ENCODE measurements around the gene RSPH1. TPM values are rescaled to one million over a fixed set of nuclear protein-coding genes. Genes with fewer than 3 reads are reported as not detected.

Gene RSPH1
- total RNA-seq, 1 experiment from 2014 or later = 1.5 TPM

- Histone ChIP-seq H3K79me2 (ENCODE audit: insufficient read depth, low read length) (no peaks in the 10 kb centered on the region), H3K9me3 (ENCODE audit: control insufficient read depth in 1 of 2, insufficient read depth in 1 of 2, low read depth in 1 of 2, low read length in 2 of 2) (no peaks in the 10 kb centered on the region), H3K27ac (ENCODE audit: low read depth, low read length) (no peak overlapping the region), H2AFZ (ENCODE audit: low read depth, low read length, poor library complexity, severe bottlenecking) (no peak overlapping the region), H3K9me2 (ENCODE audit: insufficient read depth) (no peaks in the 10 kb centered on the region), H3K9ac (ENCODE audit: low read length) (no peak overlapping the region), H3K4me1 (ENCODE audit: control insufficient read depth in 1 of 2, insufficient read depth in 2 of 2, low read length in 2 of 2) (peaks cover 0 to 5% of the 10 kb centered on the region in 2 experiments; a peak in 1 of 4 replicates), H4K20me1 (ENCODE audit: insufficient read depth) (no peaks in the 10 kb centered on the region), H3K4me2 (ENCODE audit: low read length) (no peak overlapping the region), H3K27me3 (ENCODE audit: insufficient read depth, low read length) (no peaks in the 10 kb centered on the region), H3K36me3 (ENCODE audit: control insufficient read depth in 1 of 2, insufficient read depth in 2 of 2, low read length in 2 of 2) (no peaks in the 10 kb centered on the region), H3K4me3 (replicated peaks in 1 of 2; ENCODE audit: low read depth in 1 of 2, low read length in 2 of 2) (no peak overlapping the region)
- ChIA-PET POLR2A (no interaction called here), CTCF (no interaction called here), RAD21 (ENCODE audit: low non-redundant PET in 1 of 2, low total read pairs in 2 of 2, uncharacterized antibody in 2 of 2, unreplicated experiment in 2 of 2) (no interaction called here)
- no TSS peak for BruUV-seq (replicated peaks)
- no peak for ATAC-seq
- TF ChIP-seq EZH2 (IDR thresholded peaks at IDR 0.05) (no peak), REST (IDR thresholded peaks at IDR 0.05; ENCODE audit: low read depth) (no peak), CEBPB (IDR thresholded peaks at IDR 0.05; ENCODE audit: low read depth) (no peak), CBX3 (IDR thresholded peaks at IDR 0.05; ENCODE audit: low read depth) (no peak), ELF1 (IDR thresholded peaks at IDR 0.05; ENCODE audit: borderline replicate concordance, low read depth) (no peak), MAX (IDR thresholded peaks at IDR 0.05) (no peak), EGR1 (IDR thresholded peaks at IDR 0.05; ENCODE audit: low read depth) (no peak), YY1 (IDR thresholded peaks at IDR 0.05; ENCODE audit: extremely low read depth, insufficient replicate concordance, low read depth, low read length) (no peak), ZFX (IDR thresholded peaks at IDR 0.05) (no peak), ATF3 (IDR thresholded peaks at IDR 0.05) (no peak)
- intact Hi-C loops (cut with micrococcal nuclease) = no loop called here
- no peak for DNase-seq (ENCODE audit: low read depth, low spot score)
These were observed 10.0 kb downstream of the RSPH1 start for GRCh38 chr21:42486072-42486471.
